Sigmoid colon (tissue), 4 donors: ENCODE results near the gene MAT2A.

Source experiments
- CTCF ChIP-seq, 4 experiments: fragments of 450-650 bp in 3 of 4; fragments of 200-600 bp in 1 of 4; IDR thresholded peaks; one replicate each; pipeline ENCODE4 v1.5.1; 2016 to 2019; ENCODE audit warnings: antibody characterized with exemption in 4 of 4, mild to moderate bottlenecking in 3 of 4, moderate library complexity in 2 of 4
- POLR2A ChIP-seq, 2 donors: fragments of 450-650 bp; IDR thresholded peaks; one replicate each; pipeline ENCODE4 v1.6.1; 2016; ENCODE audit warnings: antibody characterized with exemption in 2 of 2, mild to moderate bottlenecking in 2 of 2, moderate library complexity in 2 of 2
- POLR2AphosphoS5 ChIP-seq, 4 donors: sonication (generic); formaldehyde crosslinking; IDR thresholded peaks; one replicate each; pipeline ENCODE4 v1.6.1; 2017; ENCODE audit warnings: antibody characterized with exemption in 4 of 4

GRCh38 chr2:85589181-85589580 is 50.2 kb downstream of the MAT2A start:
- TF ChIP-seq POLR2A (IDR thresholded peaks at IDR 0.05), result no peak
- no peak for TF ChIP-seq CTCF (IDR thresholded peaks at IDR 0.05)
- no peak for TF ChIP-seq POLR2AphosphoS5 (IDR thresholded peaks at IDR 0.05)
